ENCODE measurements around the gene LMX1A.

Gene LMX1A

DNA sequence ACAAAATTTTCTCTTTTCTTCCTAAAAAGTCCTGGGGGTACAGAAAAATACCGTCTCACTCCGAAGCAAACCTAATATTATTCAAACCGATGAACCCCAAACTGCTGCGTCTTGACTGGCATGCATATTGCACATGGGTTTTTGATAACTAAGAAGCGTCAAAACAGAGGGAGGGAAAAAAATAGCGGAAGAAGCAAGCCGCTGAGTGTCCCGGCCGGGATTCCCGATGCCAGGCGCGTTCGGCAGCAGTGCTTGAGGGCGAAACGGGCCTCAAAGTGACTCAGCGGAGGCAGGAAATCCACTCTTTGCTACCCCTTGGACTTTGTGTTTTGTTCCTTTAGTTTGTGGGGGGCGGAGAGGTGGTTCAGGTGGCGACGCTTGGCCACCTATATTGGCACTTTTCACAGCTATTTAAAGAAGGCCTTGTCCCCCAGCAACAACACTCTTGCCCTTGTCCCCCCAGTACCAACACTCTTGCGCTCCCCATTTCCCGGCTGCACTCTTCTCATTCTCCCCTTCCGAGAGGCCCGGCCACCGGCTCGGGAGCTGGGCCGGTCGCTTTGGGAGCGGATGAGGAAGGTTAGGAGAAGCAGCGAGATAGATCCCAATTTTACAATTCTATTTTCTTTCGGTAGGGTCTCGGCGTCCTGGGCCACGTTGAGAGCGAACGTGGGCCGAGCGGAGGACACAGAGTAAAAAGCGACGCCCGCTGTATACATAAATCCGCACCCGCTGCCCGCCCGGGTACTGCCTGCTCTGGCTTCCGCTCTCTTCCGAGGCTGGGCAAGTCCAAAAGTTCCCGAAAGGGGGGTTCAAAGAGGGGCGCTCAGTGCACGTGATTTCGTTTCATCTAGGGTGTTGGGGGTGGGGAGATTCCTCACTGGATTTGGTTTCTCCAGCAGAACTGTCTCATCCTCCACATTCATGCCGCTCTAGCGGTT, 2.5 kb downstream of the LMX1A start:
- no peak for TF ChIP-seq CTCF (IDR thresholded peaks at IDR 0.05; ENCODE audit: low read depth, low read length, missing control alignments)
- DNase-seq (ENCODE audit: low read depth): no peak
- H3K4me3 ChIP-seq (ENCODE audit: low read depth, low read length): no peak overlapping the region
- in situ Hi-C loops (cut with HindIII; ENCODE audit: low sequenced_read_pairs): no loop called here

- no peak overlapping the region for H3K4me3 ChIP-seq (ENCODE audit: low read depth, low read length)
- in situ Hi-C loops (cut with HindIII; ENCODE audit: low sequenced_read_pairs): no loop called here
- DNase-seq (ENCODE audit: low read depth): no peak
- TF ChIP-seq CTCF (IDR thresholded peaks at IDR 0.05; ENCODE audit: low read depth, low read length, missing control alignments): no peak
Measured at GRCh38 chr1:165352442-165353293, 3.8 kb downstream of the LMX1A start.

- no peak for TF ChIP-seq CTCF (IDR thresholded peaks at IDR 0.05; ENCODE audit: low read depth, low read length, missing control alignments)
- DNase-seq (ENCODE audit: low read depth): no peak
- H3K4me3 ChIP-seq (ENCODE audit: low read depth, low read length): no peak overlapping the region
- in situ Hi-C loops (cut with HindIII; ENCODE audit: low sequenced_read_pairs): no loop called here
Measured at GRCh38 chr1:165351863-165352441, 4.6 kb downstream of the LMX1A start.

DNA sequence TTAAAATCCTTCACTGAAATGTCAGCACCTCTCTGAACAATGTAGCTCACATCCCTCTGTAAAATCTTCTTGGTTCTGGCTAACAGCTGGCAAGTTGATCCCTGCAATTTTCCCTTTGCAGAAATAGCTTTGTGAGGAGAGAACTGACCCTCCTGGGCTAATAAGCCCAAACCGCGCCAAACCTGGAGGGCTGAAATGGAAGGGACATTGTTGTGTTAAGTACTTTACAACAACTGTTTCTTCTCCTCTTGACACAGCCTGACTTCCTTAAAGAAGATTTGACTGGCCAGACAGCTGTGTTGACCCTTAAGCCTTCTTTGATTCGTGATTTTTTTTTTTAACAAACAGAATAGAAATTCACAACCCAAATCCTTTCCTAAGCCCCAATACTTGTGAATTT, 5.7 kb downstream of the LMX1A start:
- in situ Hi-C loops (cut with HindIII; ENCODE audit: low sequenced_read_pairs): no loop called here
- DNase-seq (ENCODE audit: low read depth): no peak

DNA sequence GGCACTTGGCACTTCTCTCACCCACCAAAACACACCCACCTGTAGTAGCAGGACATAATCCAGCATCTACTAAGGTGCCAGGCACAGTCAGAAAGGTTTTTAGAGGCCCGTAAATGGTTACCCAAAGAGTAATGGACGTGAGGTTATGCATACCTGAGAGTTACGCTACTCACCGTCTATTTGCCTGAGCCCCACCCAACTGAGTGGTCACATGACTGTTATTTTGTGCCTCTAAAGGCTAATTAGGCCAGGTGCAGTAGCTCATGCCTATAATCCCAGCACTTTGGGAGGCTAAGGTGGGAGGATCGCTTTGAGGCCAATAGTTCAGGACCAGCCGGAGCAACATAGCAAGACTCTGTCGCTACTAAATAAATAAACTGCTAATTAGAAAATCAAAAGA, 11.0 kb downstream of the LMX1A start:
- H3K4me3 ChIP-seq (ENCODE audit: low read depth, low read length): no peak overlapping the region
- no peak for TF ChIP-seq CTCF (IDR thresholded peaks at IDR 0.05; ENCODE audit: low read depth, low read length, missing control alignments)
- in situ Hi-C loops (cut with HindIII; ENCODE audit: low sequenced_read_pairs): no loop called here
- DNase-seq (ENCODE audit: low read depth): no peak

More for the DNA sequence above, 5.7 kb downstream of the LMX1A start:
- no peak overlapping the region for H3K4me3 ChIP-seq (ENCODE audit: low read depth, low read length)
- TF ChIP-seq CTCF (IDR thresholded peaks at IDR 0.05; ENCODE audit: low read depth, low read length, missing control alignments): no peak

DNA sequence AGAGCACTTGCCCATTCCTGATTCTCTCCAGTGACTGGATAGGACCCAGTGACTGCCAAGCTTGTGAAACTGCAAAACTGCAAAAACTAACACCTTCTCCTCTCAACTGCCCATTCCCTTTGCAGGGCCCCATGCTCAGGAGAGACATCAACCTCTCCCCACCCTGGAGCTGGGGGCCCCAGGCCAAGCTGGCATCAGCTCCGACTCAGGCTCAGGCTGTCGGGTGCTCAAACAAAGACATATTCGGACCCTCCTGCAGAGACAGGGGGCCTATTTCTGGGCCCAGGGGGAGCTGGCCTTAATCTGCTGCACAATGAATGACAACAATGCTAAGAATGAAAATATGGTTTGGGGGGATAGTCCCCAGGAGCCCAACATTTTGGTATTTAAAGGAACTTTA, 11.8 kb downstream of the LMX1A start:
- no peak overlapping the region for H3K4me3 ChIP-seq (ENCODE audit: low read depth, low read length)
- no peak for DNase-seq (ENCODE audit: low read depth)
- no peak for TF ChIP-seq CTCF (IDR thresholded peaks at IDR 0.05; ENCODE audit: low read depth, low read length, missing control alignments)
- in situ Hi-C loops (cut with HindIII; ENCODE audit: low sequenced_read_pairs): no loop called here
